Stimulated activated CD8-positive, alpha-beta memory T cell treated with anti-CD3 and anti-CD28 coated beads, Interleukin-15, amount 100 ng/mL, for 48 hours (primary cell): ENCODE results near the gene NAA20.
"Not testable (repeated sequence)": the region's sequence is repeated elsewhere in the genome, so short reads cannot be mapped to it uniquely, and the experiment has no call there.

ENCODE experiments used
- DNase-seq, 2 donors: peaks; one replicate each; pipeline ENCODE4 v3.0.0-alpha.2; 2020; ENCODE audit warnings: low read depth in 2 of 2

Gene NAA20

DNA sequence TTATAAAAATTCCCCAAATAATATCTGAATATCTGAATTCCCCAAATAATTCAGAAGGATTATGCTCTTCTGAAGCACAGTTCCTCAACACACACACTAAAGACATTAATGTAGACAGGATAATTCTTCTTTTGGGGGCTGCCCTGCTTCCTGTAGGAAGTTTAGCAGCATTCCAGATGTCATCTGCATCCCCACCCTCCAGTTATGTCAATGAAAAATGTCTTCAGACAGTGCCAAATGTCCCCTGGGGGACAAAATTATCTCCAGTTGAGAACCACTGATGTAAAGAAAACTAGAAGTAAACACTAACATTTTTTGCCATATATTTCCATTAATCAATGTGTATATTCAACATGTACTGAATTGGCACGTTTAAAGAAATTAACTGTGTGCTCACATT lies 25.9 kb upstream of the NAA20 start:
- no peak for DNase-seq

DNA sequence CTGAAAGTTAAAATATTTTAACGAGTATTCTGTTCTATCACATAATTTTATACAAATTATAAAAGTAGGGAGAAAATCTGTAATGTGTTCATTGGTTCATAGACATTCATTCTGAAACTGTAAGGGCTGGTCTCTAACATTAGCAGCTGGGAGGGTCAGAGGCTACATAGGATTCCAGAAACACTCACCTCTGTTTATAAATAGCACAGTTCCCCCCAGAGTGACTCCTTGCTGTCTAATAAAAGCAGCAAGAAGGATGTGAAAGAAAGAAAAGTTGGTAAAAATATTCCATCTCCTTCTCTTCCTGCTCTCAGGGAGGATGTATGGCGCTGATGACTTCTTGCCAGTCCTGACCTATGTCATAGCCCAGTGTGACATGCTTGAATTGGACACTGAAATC lies 25.3 kb upstream of the NAA20 start:
- no peak for DNase-seq

DNA sequence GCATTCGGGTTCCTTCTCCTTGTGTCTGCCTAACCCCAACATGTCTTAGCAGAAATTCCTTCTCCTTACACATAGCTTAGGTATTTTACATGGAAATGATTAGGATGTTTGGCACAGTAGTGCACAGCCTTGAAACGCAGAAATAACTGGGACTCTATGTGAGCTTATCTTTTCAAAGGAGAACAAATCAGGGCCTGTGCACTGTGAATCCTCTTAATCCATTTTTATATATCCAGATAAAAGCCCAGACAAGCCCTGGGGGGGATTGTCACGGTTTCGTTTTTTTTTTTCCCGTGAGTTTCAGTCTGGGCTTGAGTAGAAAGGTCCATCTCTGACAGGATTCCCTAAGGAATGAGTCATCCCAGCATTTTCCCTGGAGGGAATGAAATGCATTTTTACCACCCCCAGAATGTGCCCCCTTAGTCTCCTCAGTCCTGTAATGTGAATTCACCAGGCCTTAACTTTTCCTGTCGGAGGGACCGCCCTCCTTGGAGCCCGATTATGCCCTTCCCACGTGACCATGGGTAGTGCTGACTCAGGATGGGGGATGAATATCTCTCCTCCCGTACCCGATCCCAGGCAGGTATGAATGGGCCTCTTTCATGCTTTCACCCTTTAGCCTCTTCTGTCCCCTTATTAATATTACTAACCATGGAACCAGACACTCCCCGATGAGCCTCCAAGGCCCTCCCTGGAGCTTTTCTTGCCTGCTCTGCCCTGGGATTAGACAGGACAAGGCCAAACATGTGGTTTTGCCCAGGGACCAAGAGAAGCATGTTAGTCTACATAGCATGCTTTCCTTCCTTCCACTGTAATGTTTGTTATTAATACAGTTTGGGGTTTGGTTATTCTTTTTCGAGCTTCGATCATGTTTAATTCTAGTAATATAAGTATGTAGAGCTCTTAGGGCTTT lies 23.9 kb upstream of the NAA20 start:
- no peak for DNase-seq

DNA sequence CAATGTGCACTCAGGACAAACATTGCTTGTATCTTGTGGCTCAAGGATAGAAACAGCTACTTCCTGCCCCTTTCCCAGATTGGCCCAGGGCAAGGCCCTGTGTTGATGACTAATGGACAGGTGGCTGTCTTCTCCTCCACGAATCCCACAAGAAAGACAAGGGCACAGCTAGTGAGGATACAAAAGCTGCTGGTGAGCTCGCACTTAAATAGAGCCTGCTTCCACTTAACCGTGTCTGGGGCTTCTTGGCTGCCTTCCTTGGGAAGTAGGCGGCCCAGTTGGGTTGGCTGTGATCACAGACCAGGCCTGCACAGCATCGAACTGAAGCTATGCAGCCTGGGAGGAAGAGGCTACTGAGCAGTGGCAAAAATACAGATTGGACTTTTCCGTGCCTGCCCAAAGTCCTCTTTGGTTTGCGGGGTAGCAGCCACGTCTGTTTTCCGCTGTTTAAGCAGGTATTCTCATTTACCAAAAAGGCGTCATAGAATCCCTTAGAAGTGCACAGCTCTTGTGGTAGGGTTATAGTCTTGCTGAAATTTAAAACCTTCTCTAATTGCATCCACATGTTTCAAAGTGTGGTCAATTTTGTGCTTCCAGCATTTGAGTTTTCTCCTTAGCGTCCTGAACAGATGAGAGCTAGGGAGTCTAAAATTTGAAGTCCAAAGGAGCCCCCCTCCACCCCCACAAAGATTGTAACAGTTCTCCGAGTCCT lies 23.0 kb upstream of the NAA20 start:
- DNase-seq, result no peak

DNA sequence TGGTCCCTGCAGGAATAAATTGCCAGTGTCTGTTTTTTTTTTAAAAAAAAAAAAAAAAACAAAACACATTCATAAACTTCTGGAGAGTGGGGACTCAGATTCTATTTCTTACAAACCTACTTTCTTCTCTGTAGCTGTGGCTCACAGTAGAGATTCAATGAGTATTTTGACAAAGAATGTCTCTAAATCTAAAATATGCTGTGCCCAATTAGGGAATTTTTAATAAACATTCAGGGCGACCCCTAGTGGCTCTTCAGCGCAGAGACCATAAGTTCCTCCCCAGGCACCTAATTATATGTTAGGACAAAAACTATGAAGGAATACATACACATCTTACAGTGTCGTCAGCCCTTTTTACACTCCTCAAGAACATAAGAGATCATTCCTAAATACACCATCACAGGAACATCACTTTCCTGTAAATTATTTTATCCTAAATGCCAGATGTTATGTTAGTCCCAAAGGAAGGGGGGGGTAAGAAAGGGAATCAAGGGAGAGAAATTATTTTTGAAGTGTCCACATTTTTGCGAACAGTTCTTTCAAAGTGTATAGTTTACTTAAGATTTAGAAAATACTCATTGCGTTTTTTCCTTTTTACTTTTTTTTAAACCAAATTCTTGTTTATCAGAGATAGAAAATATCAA lies 21.8 kb upstream of the NAA20 start:
- DNase-seq, result no peak

DNA sequence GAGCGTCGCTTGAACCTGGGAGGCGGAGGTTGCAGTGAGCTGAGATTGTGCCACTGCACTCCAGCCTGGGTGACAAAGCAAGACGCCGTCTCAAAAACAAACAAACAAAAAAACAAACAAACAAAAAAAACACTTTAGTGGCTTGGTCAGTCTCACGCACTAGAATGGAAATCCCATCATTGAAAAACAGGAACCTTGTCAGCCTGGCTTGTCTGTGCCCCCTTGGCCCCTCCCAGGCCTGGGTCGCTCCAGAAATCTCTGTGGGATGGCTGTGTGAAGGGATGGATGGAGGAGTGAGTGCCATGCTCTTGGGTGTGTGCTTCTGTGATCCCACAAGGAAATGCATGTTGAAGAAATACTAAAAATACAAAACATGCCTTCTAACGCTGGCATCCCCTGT lies 20.9 kb upstream of the NAA20 start:
- DNase-seq, result no peak

DNA sequence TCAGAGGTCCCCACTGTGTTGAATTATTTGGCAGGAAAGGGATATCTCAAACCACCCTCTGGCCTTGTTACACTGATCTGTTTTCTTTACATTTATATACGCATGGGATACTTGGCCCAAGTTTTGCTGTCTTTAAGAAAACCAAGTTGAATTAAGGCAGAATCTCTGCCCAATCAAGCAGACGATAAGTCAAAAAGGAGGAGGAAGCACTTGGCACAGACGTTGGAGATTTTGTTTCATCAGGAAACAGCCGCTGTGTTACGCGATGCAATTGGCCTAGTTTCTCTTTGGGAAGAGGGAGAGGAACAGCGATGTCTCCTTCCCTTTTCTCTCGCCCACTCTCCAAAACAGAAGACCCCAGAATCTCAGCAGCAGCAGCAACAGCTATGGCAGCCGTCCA lies 20.2 kb upstream of the NAA20 start:
- DNase-seq, result no peak

DNA sequence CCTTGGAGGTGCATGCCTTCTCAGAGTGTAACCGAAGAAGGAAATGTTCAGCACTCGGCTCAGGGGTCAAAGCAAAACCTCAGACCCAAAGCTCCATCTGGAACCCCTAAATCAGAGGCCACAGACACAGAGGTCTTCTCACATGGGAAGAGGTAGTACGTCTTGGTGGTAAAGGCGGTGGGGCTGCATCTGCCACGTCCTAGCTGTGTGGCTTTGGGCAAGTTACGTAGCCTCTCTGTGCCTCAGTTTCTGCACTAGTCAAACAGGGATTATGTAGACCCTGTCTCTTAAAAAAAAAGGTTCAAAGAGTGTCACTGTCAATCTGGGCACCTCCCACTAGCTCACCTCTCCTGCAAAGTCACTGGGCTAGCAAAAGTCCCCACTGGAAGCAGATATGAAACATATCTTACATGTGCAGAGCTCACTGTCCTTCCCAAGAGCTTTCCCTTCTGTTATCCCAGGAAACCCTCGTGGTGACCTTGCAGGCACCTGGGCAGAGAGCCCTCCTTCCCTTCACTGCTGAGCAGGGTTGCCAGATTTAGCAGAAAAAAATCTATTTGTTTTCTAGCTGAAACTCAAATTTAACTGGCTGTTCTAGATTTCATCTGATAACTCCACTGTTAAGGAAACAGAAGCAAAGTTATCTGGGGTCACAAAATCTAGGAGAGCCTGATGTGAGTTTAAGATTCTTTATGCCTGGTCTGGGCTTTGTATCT lies 18.0 kb upstream of the NAA20 start:
- DNase-seq, result no peak

DNA sequence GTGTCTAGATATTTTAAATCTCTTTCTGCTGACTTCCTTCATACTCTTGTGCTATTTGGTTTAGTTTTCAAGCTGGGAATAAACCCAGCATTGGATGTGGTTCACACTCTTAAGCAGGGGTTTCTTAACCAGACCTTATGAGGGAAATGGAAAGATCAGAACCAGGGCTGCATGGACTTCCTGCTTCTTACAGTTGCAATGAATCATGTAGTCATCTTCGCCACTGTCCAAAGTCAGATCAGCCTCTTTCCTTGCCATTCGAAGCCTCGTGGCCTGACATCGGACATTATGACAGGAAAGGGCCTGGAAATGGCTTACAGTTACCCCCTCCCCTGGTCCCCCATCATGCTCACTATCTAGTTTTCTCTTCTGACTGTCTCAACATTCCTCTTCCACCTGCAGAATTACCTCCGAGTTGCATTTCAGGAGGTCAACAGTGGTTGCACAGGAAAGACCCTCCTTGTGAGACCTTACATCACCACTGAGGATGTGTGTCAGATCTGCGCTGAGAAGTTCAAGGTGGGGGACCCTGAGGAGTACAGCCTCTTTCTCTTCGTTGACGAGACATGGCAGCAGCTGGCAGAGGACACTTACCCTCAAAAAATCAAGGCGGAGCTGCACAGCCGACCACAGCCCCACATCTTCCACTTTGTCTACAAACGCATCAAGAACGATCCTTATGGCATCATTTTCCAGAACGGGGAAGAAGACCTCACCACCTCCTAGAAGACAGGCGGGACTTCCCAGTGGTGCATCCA lies 16.8 kb upstream of the NAA20 start:
- DNase-seq, result no peak

DNA sequence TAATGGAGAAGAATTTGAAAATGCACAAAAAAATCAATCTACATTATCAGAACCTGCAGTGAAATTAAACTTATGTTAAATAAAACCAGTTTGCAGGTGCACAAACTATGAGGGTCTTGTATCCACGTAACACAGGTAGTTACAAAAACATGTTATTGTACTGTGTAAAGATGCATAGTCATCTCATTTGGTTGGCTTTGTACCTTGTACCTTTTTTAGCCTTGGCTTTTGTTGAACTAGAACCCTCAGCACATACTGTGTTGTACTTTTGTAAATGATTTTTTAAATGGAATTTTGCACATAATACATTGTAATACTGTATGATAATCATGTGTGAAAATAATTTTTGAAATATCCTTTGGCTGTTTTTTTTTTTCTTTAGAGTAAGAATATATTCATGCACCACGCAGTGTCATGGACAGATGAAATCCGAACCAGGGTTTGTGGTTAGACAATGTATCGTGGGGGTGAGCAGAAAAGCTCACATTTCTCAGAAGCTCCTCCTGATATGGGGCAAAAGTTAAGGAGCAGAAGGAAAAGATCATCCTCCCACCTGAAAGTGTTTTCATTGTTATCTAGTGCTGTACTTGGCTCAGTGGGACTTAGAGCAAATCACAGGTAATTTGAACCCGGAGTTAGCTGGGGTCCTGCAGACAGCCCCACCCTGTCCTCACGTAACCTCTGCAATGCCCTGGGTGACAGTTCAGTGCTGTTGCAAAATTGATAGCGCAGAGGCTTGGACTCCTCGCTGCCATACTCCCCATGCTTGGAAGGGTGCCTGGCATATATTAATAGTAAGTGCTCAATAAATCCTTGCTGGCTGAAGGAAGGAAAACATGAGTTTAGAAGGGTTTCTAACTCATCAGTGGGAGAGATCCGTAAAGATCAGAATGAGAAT lies 14.8 kb upstream of the NAA20 start:
- no peak for DNase-seq

DNA sequence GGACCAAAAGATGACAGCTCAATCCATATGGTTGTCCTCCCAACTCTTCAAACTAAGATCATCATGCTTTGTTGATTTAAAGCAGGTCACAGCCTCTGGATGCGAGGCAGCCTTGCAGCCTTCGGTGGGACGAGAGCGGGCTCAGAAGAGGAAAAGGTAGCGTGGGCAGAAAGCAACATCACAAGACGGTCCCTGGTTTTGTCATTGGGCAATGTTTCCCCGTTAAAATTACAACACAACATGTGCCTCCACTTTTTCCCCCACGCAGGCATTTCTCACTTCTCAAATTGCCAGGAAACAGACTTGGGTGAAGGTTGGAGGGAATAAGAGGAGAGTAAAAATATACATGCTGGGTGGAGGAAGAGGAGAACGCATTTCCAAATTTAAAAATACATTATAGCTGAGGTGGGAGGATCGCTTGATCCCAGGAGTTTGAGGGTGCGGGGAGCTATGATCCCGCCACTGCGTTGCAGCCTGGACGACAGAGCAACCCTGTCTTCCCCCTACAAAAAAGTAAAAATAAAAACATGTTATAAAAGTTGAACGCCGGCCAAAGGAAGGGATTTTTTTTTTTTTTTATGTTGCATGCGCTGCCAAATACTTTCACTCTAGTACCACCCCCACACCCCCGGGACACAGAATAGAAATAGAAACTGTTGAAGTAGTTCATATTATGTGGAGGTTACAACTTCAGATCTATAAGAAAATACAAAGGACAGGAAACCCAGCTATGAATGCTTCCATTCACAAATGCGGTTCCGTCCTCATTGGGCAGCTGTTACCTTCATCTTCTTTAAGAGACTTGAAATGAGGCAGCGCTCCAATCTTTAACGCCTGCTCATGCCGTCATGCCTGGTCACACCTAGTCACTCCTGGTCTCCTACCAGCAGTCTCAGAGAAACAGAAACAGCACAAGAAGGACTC lies 13.9 kb upstream of the NAA20 start:
- DNase-seq, result no peak

DNA sequence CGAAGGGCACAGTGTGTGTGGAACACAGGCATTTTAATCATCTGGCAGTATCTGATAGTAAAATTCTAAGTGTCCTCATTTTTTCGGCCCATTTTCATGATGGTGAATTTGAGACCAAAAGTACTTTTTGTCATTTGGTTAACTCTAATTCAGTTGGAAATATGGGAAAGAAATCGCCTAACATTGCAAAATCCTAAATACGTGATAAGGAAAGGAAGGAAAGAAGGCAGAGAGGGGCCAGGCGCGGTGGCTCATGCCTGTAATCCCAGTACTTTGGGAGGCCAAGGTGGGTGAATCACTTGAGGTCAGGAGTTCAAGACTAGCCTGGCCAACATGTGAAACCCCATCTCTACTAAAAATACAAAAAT lies 13.2 kb upstream of the NAA20 start:
- DNase-seq, result not testable (repeated sequence)

DNA sequence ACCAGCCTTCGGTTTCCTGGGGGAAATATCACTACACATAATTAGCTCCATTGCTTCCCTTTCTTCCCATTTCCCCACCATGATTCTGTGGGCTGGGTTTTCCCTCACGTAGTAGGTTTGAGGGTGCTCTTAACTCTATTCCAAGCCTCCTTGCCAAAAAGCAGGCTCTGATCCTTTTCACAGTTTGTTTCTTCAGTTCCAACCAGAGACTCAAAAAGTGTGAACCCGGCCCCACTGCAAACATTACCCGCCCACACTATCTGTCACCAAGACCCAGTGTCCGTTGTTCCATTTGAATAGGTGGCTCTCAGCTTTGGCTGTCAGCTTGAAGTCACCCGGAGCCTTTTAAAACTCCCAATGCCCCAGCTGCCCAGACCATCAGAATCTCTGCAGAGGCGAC lies 11.8 kb upstream of the NAA20 start:
- no peak for DNase-seq

DNA sequence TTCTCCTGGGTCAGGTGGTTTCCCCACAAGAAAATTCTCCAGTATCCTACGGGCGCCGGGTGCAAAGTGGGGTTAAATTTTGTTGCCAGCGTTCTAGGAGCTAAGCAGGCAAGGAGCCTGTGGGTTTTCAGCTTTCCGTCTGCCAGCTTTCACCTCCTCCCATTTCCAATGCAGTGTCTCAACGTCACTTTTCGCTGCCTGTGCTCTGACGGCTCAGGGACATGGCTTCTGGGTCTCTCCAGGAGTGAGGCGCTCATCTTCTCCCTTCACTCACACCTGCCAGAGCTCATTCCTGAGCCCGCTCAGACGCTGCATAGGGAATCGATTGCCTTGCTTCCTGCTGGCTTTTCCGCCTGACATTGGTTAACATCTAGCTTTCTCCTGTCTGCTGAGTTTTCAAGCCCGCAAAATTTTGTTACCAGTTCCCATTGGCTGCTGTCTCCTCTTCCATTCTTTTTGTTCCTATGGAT lies 7.3 kb upstream of the NAA20 start:
- DNase-seq, result no peak

DNA sequence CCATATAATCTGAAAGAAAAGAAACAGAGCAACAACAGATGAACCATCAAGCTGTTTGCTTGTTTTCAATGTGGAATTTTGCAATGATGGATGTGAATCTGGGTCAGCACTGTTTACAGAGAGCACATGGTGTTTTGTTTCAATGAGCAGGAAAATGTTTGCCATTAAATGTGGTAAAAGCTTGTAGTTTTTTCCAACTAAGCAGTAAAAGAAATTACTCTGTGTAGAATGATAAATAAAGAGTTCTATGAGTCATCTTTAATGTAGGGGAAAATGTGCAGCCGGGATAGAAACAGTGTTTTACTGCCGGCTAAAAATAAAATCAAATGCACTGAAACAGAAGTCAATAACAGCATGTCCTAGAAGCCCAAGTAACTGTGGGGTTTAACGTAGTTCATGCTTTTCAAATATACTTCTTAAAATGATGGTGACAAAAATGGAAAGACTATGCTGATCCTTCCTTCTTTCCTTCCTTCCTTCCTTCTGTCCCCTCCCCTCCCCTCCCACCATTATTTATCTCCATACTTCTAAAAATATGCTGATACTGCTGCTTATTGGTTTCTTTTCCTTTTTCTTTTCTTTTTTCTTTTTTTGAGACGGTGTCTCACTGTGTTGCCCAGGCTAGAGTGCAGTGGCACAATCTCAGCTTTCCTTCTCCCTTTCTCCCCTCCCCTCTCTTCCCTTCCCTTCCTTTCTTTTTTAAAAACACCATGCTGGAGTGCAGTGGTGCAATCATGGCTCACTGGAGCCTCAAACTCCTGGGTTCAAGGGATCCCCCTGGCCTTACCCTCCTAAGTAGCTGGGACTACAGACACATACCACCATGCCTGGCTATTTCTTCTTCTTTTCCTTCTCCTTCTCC lies 6.3 kb upstream of the NAA20 start:
- no peak for DNase-seq

DNA sequence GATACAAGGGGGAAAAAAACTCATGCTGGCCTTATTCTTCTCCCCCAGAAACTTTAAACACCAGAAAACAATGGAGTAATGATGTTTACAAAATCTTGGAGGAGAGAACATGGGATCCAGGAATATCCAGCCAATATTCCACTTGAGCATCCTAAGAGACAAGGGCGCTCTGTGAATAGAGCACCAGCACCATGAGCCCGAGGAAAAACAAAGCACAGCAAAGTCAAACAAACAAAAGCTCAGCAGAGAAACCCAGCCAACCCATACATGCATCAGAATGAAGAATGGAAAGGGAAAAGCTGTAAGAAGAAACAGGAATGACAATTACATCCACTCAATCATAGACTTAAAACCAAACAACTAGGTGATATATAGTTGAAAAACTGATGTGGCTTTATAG lies 4.6 kb upstream of the NAA20 start:
- no peak for DNase-seq

DNA sequence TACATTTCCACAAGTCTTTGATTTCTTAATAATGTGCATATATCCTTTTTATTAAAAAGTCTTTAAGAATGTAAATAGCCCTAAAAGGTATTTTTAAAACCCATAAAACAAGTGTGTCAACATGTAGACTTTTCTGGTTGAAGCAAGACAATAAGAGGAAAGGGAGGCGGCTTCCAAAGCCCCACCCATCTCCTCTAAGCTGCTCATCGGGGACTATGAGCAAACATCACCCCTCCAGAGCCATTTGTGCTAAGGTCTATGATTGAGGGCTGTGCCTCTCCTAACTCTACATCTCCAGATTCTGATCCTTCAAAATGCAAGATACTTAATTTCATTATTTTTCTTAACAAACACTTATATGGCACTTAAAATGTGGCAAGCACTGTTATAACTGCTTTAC lies 2.5 kb upstream of the NAA20 start:
- DNase-seq, result no peak

DNA sequence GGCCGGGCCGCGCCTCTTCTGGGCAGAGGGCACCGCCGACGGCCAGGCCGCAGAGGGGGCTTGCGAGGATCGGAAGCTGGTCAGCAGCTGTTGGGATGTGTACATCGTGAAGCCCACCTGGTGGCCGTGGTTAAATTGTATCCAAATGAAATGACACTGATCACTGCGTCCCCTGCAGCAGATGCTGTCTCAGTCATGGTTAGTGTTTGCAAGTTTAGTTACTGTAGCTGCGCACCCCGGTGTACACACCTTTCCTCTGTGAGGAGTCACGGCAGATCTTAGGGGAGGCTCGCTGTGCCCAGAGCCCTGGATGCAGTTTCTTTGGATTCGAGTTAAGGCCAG lies 653 bp downstream of the NAA20 start:
- DNase-seq, result no peak
